Right ventricle myocardium superior (tissue), 1 donor: ENCODE measurements around the gene SP8. TPM values are rescaled to one million over a fixed set of nuclear protein-coding genes. Genes with fewer than 3 reads are reported as not detected.

Source experiments
- total RNA-seq: library from RNA; stranded (reverse); fragmentation: NEBNext Ultra II Directional; extraction: Animal tissue kit (Norgen Biotek cat#: 25700); gene quantifications from one replicate; pipeline ENCODE4 v1.2.1, GENCODE V29; 2021
- donor health status: DM: no; HTN: yes; CAD: no; lungs with severe emphysema.

The SP8 gene
- total RNA-seq, 1 donor from 2014 or later: not detected

Other genes with a start within 250 kb of the SP8 start
- not detected for gene ABCB5, start 171.2 kb downstream of the SP8 start, total RNA-seq